GM12878 (cell line): ENCODE results near the gene SURF2. TPM values are rescaled to one million over a fixed set of nuclear protein-coding genes. Genes with fewer than 3 reads are reported as not detected.

ENCODE experiments used
- CBX3 ChIP-seq: fragments of 200-600 bp; sonication (generic); IDR thresholded peaks from 2 replicates; pipeline ENCODE4 v1.6.1; 2016; ENCODE audit warnings: low read depth, borderline replicate concordance
- EGR1 ChIP-seq, 2 experiments: IDR thresholded peaks; 1 replicate in 1 of 2; 2 replicates in 1 of 2; pipeline ENCODE4 v1.6.1; 2011 to 2012; ENCODE audit warnings: low read depth in 2 of 2, low read length in 2 of 2, borderline replicate concordance in 1 of 2, mild to moderate bottlenecking in 1 of 2, moderate library complexity in 1 of 2
- ELK1 ChIP-seq: IDR thresholded peaks from 2 replicates; pipeline ENCODE4 v1.6.1; 2012; ENCODE audit warnings: low read depth, low read length, improper control_type of control experiment
- ESRRA ChIP-seq: IDR thresholded peaks from 2 replicates; pipeline ENCODE4 v1.6.1; 2012; ENCODE audit warnings: mild to moderate bottlenecking, low read length, improper control_type of control experiment
- POLR2AphosphoS5 ChIP-seq: IDR thresholded peaks from 2 replicates; pipeline ENCODE4 v1.6.1; 2011; ENCODE audit warnings: mild to moderate bottlenecking, low read length, inconsistent platforms
- SMAD5 ChIP-seq: IDR thresholded peaks from 2 replicates; pipeline ENCODE4 v1.6.1; 2016; ENCODE audit warnings: antibody characterized with exemption, low read depth
- WRNIP1 ChIP-seq: IDR thresholded peaks from 2 replicates; pipeline ENCODE4 v1.6.1; 2011; ENCODE audit warnings: low read depth, low read length, improper control_type of control experiment, borderline replicate concordance
- ZBTB33 ChIP-seq: fragments of 450-650 bp; IDR thresholded peaks from 2 replicates; pipeline ENCODE4 v1.6.1; 2017; ENCODE audit warnings: mild to moderate bottlenecking
- ZSCAN29 ChIP-seq: fragments of 450-650 bp; IDR thresholded peaks from 2 replicates; pipeline ENCODE4 v1.6.1; 2017; ENCODE audit warnings: mild to moderate bottlenecking, moderate library complexity
- polyA plus RNA-seq, 11 experiments: library from polyadenylated mRNA; depleted of rRNA in 4 of 11; unstranded in 6 of 11; stranded (reverse) in 5 of 11; fragments of >200 nt; fragmentation: Nextera tagmentation in 4 of 11; fragmentation: Illumina TruSeq in 1 of 11; extraction: Ambion mirVana in 4 of 11; extraction: Trizol in 1 of 11; gene quantifications; 1 replicate in 1 of 11; 2 replicates in 10 of 11; pipeline versions ENCODE4 v1.2.1 to v1.2.3, GENCODE V29; 2011 to 2016; ENCODE audit warnings: inconsistent platforms in 2 of 11, missing spikeins in 2 of 11, low read depth in 1 of 11
- total RNA-seq, 4 experiments: library from RNA; depleted of rRNA in 3 of 4; stranded (reverse); fragments of >200 nt in 3 of 4; fragmentation: Illumina TruSeq in 1 of 4; extraction: Trizol in 1 of 4; gene quantifications; 2 replicates each; pipeline versions ENCODE4 v1.2.1 to v1.2.3, GENCODE V29; 2013 to 2021

Gene SURF2
- total and polyA plus RNA-seq, 10 of the 15 experiments (the other 5 are each of a cell fraction or from before 2014, with no cell fraction given) = 4.0 to 41.7 (median 20.8) TPM

DNA sequence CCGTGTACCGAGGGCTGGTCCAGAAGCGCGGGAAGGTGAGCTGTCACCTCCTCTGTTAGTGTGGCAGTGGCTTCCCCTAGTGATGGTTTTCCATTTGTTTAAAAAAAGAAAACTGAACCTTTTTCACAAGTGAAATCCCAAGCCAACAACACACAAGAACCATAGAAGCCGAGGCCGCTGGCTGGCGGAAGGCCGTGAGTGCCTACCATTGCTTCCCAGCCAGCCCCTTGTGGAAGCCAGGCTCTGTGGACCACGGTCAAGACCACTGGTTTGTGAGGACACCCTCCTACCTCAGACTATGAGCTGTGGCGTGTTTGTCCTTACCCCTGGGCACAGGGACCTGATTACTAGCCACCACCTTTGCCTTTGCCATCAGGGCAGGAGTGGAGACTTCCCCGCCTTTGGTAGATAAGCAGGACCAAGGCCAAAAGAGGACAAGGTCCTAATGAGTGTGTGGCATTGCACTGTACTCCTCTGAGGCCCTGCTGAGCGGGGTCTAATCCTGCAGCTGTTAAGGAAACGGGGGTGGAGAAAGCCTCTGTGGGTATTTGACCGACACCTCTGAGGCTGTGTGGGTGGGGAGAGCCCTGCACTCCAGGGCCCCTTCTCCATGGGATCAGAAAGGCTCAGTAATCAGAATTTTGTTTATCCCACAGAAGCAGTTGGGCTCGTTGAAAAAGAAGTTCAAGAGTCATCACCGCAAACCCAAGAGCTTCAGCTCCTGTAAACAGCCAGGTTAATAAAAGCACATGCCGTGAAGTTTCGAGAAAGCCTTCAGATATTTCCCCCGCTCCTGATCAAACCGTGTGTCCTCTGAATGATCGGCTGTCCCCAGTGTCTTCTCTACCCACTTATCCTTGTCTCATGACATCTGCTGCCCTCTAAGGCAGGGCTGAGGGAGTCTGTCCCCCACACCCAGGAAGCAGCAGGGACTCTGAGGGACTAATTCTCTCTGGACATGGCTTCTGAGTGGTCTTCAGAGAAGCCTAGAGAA lies 4.3 kb downstream of the SURF2 start (continued):
- TF ChIP-seq EGR1 (IDR thresholded peaks at IDR 0.05; ENCODE audit: borderline replicate concordance in 1 of 2, low read depth in 2 of 2, low read length in 2 of 2) = peak in 1 of 2 experiments; percentile 52; a peak in 1 of 3 replicates
- TF ChIP-seq ZBTB33 = no peak
- peak; percentile 40 for TF ChIP-seq POLR2AphosphoS5
- no peak for TF ChIP-seq WRNIP1
- no peak for TF ChIP-seq ZSCAN29
- no peak for TF ChIP-seq SMAD5
- no peak for TF ChIP-seq CBX3
- no peak for TF ChIP-seq ELK1
- TF ChIP-seq ESRRA = no peak
